Measurements from ENCODE around the gene NPHP3.
A peak's percentile ranks its signal among the peaks of the same experiment; 100 is the strongest.

Gene NPHP3

DNA sequence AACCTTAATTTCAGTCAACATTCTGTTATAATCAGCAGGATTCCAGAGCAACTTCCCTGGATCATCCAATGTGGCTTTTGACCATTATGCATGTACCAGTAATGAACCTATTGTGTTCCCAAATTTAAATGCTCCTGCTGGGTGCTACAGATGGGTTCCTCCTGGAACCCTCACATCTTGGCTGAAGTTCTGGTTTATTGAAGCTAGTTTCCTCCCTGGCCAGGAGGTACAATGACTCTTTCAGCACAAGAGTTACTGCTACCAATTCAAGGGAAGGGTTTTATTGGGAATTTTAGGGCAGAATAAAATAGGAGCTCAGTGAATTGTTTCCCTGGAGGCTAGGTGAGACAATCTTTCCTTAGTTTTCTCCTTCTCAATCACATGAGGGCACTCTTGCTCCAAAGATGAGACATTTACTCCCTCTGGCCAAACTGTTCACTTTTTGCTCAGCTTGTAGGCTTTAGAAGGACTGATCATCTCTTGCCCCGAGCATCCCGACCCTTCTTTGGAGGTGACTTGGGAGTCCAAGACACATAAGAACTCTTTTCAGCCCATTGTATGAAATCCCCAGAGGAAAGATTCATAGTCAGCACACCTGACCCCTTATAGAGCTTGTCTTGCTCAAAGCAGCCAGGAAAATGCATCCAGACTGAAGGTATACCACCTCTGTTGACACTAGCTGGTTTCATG lies 8.8 kb upstream of the NPHP3 start:
- H3K9me3 ChIP-seq (ENCODE audit: control insufficient read depth, insufficient read depth, low read depth, low read length): no peaks in the 10 kb centered on the region
- POLR2A ChIA-PET: interaction anchor here (0.6 kb wide), 1 partner anchor 17 kb away, joined by 3 read pairs; no protein-coding TSS in a partner anchor
- H3K4me1 ChIP-seq (ENCODE audit: control insufficient read depth, insufficient read depth, low read length): no peaks in the 10 kb centered on the region
- H3K36me3 ChIP-seq (ENCODE audit: control insufficient read depth in 2 of 2, insufficient read depth in 1 of 2, low read length in 2 of 2): no peaks in the 10 kb centered on the region
- H3K27ac ChIP-seq (ENCODE audit: extremely low read depth, low read depth, low read length): no peak overlapping the region
- H3K4me3 ChIP-seq (ENCODE audit: low read depth, low read length): no peak overlapping the region
- CTCF ChIA-PET: interaction anchor here (0.6 to 3.2 kb wide), 18 partner anchors 17 to 880 kb away, joined by 3 to 31 read pairs (median 3); no protein-coding TSS in a partner anchor
- TF ChIP-seq, protein P1, sequence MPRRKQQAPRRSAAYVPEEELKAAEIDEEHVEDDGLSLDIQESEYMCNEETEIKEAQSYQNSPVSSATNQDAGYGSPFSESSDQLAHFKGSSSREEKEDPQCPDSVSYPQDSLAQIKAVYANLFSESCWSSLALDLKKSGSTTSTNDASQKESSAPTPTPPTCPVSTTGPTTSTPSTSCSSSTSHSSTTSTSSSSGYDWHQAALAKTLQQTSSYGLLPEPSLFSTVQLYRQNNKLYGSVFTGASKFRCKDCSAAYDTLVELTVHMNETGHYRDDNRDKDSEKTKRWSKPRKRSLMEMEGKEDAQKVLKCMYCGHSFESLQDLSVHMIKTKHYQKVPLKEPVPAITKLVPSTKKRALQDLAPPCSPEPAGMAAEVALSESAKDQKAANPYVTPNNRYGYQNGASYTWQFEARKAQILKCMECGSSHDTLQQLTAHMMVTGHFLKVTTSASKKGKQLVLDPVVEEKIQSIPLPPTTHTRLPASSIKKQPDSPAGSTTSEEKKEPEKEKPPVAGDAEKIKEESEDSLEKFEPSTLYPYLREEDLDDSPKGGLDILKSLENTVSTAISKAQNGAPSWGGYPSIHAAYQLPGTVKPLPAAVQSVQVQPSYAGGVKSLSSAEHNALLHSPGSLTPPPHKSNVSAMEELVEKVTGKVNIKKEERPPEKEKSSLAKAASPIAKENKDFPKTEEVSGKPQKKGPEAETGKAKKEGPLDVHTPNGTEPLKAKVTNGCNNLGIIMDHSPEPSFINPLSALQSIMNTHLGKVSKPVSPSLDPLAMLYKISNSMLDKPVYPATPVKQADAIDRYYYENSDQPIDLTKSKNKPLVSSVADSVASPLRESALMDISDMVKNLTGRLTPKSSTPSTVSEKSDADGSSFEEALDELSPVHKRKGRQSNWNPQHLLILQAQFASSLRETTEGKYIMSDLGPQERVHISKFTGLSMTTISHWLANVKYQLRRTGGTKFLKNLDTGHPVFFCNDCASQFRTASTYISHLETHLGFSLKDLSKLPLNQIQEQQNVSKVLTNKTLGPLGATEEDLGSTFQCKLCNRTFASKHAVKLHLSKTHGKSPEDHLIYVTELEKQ (tag by site-specific recombination; IDR thresholded peaks at IDR 0.05; ENCODE audit: borderline replicate concordance): no peak
- TF ChIP-seq, protein P2, sequence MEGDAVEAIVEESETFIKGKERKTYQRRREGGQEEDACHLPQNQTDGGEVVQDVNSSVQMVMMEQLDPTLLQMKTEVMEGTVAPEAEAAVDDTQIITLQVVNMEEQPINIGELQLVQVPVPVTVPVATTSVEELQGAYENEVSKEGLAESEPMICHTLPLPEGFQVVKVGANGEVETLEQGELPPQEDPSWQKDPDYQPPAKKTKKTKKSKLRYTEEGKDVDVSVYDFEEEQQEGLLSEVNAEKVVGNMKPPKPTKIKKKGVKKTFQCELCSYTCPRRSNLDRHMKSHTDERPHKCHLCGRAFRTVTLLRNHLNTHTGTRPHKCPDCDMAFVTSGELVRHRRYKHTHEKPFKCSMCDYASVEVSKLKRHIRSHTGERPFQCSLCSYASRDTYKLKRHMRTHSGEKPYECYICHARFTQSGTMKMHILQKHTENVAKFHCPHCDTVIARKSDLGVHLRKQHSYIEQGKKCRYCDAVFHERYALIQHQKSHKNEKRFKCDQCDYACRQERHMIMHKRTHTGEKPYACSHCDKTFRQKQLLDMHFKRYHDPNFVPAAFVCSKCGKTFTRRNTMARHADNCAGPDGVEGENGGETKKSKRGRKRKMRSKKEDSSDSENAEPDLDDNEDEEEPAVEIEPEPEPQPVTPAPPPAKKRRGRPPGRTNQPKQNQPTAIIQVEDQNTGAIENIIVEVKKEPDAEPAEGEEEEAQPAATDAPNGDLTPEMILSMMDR (tag by site-specific recombination; IDR thresholded peaks at IDR 0.05): peak; percentile 43; the same call in 1 of the 2 replicates
- no peak for TF ChIP-seq ZFHX2 (tag by site-specific recombination; conservative IDR thresholded peaks at IDR 0.05)
- peak; percentile 85 for TF ChIP-seq ZNF654 (tag by site-specific recombination; IDR thresholded peaks at IDR 0.05; ENCODE audit: low read depth)
- TF ChIP-seq FEZF1 (tag by site-specific recombination; IDR thresholded peaks at IDR 0.05): peak; percentile 49; the same call in 1 of the 2 replicates
- TF ChIP-seq ZBTB8A (tag by site-specific recombination; IDR thresholded peaks at IDR 0.05): no peak
- no peak for TF ChIP-seq ZNF366 (tag by site-specific recombination; conservative IDR thresholded peaks at IDR 0.05)

GRCh38 chr3:132726341-132726823 lies 4.2 kb upstream of the NPHP3 start:
- CTCF ChIA-PET: interaction anchor here (0.5 to 2.3 kb wide), 23 partner anchors 8 to 1472 kb away, joined by 3 to 15 read pairs (median 4); no protein-coding TSS in a partner anchor
- POLR2A ChIA-PET: no interaction called here
- no peak overlapping the region for H3K27ac ChIP-seq (ENCODE audit: extremely low read depth, low read depth, low read length)
- no peaks in the 10 kb centered on the region for H3K9me3 ChIP-seq (ENCODE audit: control insufficient read depth, insufficient read depth, low read depth, low read length)
- no peak overlapping the region for H3K4me3 ChIP-seq (ENCODE audit: low read depth, low read length)
- TF ChIP-seq ZNF639 (tag by site-specific recombination; IDR thresholded peaks at IDR 0.05): no peak
- TF ChIP-seq REST (tag by site-specific recombination; IDR thresholded peaks at IDR 0.05): no peak
- TF ChIP-seq SALL2 (tag by site-specific recombination; IDR thresholded peaks at IDR 0.05; ENCODE audit: borderline replicate concordance): no peak
- TF ChIP-seq ZNF654 (tag by site-specific recombination; IDR thresholded peaks at IDR 0.05; ENCODE audit: low read depth): peak; percentile 68
- TF ChIP-seq ZNF501 (tag by site-specific recombination; IDR thresholded peaks at IDR 0.05): no peak
- no peak for TF ChIP-seq ZNF514 (tag by site-specific recombination; IDR thresholded peaks at IDR 0.05)
- TF ChIP-seq ZNF660 (tag by site-specific recombination; IDR thresholded peaks at IDR 0.05): no peak
- no peak for TF ChIP-seq REPIN1 (tag by site-specific recombination; IDR thresholded peaks at IDR 0.05; ENCODE audit: low read depth)
- TF ChIP-seq, protein P3, sequence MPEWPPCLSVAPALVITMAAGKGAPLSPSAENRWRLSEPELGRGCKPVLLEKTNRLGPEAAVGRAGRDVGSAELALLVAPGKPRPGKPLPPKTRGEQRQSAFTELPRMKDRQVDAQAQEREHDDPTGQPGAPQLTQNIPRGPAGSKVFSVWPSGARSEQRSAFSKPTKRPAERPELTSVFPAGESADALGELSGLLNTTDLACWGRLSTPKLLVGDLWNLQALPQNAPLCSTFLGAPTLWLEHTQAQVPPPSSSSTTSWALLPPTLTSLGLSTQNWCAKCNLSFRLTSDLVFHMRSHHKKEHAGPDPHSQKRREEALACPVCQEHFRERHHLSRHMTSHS (tag by site-specific recombination; IDR thresholded peaks at IDR 0.05): no peak
- H3K36me3 ChIP-seq (ENCODE audit: control insufficient read depth in 2 of 2, insufficient read depth in 1 of 2, low read length in 2 of 2): no peaks in the 10 kb centered on the region
- no peaks in the 10 kb centered on the region for H3K4me1 ChIP-seq (ENCODE audit: control insufficient read depth, insufficient read depth, low read length)
